Upper lobe of left lung (tissue), 6 donors: ENCODE measurements around the gene SAP30BP. TPM values are rescaled to one million over a fixed set of nuclear protein-coding genes. Genes with fewer than 3 reads are reported as not detected.

Experiments
- ATAC-seq, 2 donors: fragments of 200-7000 bp; cut with Tn5 transposase; one replicate each; pipeline ENCODE4 v1.9.1; 2022; ENCODE audit warnings: mild to moderate bottlenecking in 2 of 2, moderate library complexity in 2 of 2; ENCODE audit not compliant: low FRiP score in 2 of 2
- DNase-seq, 2 donors: peaks; one replicate each; pipeline ENCODE4 v3.0.0-alpha.2; 2019 to 2020
- H3K27ac ChIP-seq, 4 donors: fragments of 200-600 bp; sonication (generic); one replicate each; pipeline ENCODE4 v1.5.1; 2016 to 2019
- H3K27me3 ChIP-seq, 4 donors: fragments of 200-600 bp; sonication (generic); one replicate each; pipeline ENCODE4 v1.5.1; 2017 to 2019
- H3K36me3 ChIP-seq, 4 donors: fragments of 200-600 bp; sonication (generic); one replicate each; pipeline ENCODE4 v1.5.1; 2016 to 2019
- H3K4me1 ChIP-seq, 4 donors: fragments of 200-600 bp; sonication (generic); one replicate each; pipeline ENCODE4 v1.5.1; 2018 to 2019
- H3K4me3 ChIP-seq, 4 donors: fragments of 200-600 bp; sonication (generic); one replicate each; pipeline ENCODE4 v1.5.1; 2017 to 2019; ENCODE audit warnings: mild to moderate bottlenecking in 2 of 4, moderate library complexity in 1 of 4
- H3K9me3 ChIP-seq, 4 donors: fragments of 200-600 bp; sonication (generic); one replicate each; pipeline ENCODE4 v1.5.1; 2018 to 2019
- EP300 ChIP-seq, 4 donors: sonication (generic); formaldehyde crosslinking; IDR thresholded peaks; one replicate each; pipeline ENCODE4 v1.5.1; 2017; ENCODE audit warnings: antibody characterized with exemption in 4 of 4, control low read depth in 2 of 4
- POLR2A ChIP-seq, 4 donors: fragments of 450-650 bp; IDR thresholded peaks; one replicate each; pipeline ENCODE4 v1.5.1; 2016 to 2017; ENCODE audit warnings: antibody characterized with exemption in 4 of 4, mild to moderate bottlenecking in 2 of 4
- POLR2AphosphoS5 ChIP-seq, 2 donors: sonication (generic); formaldehyde crosslinking; IDR thresholded peaks; one replicate each; pipeline ENCODE4 v1.5.1; 2017; ENCODE audit warnings: antibody characterized with exemption in 2 of 2
- WGBS, 2 donors: methylation state at CpG; one replicate each; pipeline ENCODE4 v1.1.5; 2017 to 2018; 5-methylcytosine and 5-hydroxymethylcytosine counted together
- total RNA-seq, 6 donors: library from RNA; depleted of rRNA in 4 of 6; stranded (reverse); fragments of >200 nt in 4 of 6; gene quantifications; one replicate each; pipeline versions ENCODE4 v1.1.0 to v1.2.1, GENCODE V29; 2016 to 2021
- TF ChIP-seq, protein P1 (sequence below), 6 experiments: fragments of 450-650 bp in 4 of 6; fragments of 200-600 bp in 2 of 6; sonication (generic) in 2 of 6; IDR thresholded peaks; one replicate each; pipeline ENCODE4 v1.5.1; 2016 to 2019; ENCODE audit warnings: antibody characterized with exemption in 6 of 6
- donor health status: DM: no; HTN: no; CAD: no; lungs with moderate emphysema.
- donor health status: DM: no; HTN: yes; CAD: no; lungs with severe emphysema.

SAP30BP gene
- total RNA-seq, 6 donors from 2014 or later: 64.1 to 125 (median 80.8) TPM

DNA sequence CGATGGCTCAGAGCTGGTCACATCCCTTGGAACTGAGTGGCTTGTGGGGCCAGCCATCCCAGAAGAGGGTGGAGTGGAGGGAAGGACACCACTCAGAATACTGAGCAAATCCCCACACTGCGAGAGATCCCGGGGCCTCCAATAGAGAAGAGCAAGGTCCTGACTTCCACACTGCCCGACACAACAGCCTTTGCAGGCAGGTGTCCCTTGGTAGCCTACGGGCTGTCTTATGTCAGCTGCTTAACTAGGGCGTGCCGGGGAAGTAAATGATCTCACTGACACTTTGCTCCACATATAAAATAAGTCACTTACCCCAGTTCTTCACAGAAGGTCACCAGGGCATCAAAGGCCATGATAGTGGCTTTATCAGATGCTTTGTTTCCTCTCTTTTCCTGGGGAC, 16.3 kb upstream of the SAP30BP start:
- ATAC-seq (no peak), DNase-seq (no peak)
- peaks cover 11 to 48% (median 30%) of the 10 kb centered on the region in 4 donors for H3K36me3 ChIP-seq
- H3K4me1 ChIP-seq: peaks cover 5 to 14% (median 7%) of the 10 kb centered on the region in 4 donors
- 98 to 99% methylated on average over 5 to 7 of the region's 7 CpGs for WGBS, 2 donors
- H3K9me3 ChIP-seq: no peaks in the 10 kb centered on the region
- no peak overlapping the region for H3K27ac ChIP-seq
- TF ChIP-seq, protein P1, sequence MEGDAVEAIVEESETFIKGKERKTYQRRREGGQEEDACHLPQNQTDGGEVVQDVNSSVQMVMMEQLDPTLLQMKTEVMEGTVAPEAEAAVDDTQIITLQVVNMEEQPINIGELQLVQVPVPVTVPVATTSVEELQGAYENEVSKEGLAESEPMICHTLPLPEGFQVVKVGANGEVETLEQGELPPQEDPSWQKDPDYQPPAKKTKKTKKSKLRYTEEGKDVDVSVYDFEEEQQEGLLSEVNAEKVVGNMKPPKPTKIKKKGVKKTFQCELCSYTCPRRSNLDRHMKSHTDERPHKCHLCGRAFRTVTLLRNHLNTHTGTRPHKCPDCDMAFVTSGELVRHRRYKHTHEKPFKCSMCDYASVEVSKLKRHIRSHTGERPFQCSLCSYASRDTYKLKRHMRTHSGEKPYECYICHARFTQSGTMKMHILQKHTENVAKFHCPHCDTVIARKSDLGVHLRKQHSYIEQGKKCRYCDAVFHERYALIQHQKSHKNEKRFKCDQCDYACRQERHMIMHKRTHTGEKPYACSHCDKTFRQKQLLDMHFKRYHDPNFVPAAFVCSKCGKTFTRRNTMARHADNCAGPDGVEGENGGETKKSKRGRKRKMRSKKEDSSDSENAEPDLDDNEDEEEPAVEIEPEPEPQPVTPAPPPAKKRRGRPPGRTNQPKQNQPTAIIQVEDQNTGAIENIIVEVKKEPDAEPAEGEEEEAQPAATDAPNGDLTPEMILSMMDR (IDR thresholded peaks at IDR 0.05): no peak
- TF ChIP-seq POLR2AphosphoS5 (IDR thresholded peaks at IDR 0.05) (no peak), POLR2A (IDR thresholded peaks at IDR 0.05) (no peak), EP300 (IDR thresholded peaks at IDR 0.05) (no peak)
- no peak overlapping the region for H3K4me3 ChIP-seq
- no peaks in the 10 kb centered on the region for H3K27me3 ChIP-seq

DNA sequence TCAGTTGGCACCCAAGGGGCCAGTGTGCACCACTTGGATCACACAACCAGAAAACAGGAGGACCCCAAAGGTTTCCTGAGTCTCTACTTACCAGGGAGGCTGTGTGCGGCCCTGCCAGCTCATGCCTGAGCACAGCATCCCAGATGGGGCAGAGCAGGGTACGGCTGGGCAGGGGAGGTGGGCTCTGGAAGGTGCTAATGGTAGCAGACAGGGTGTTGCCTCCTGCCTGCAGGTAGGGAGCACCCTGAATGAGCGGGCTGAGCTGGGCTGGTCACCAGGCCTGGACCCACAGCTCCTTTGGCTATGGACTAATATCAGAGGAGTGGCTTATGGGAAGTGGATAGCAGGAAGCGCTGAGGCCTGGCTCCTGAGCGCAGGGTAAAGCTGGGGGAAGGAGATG, 14.8 kb upstream of the SAP30BP start:
- H3K27me3 ChIP-seq: no peaks in the 10 kb centered on the region
- 94 to 97% methylated on average over 5 of the region's 5 CpGs for WGBS, 2 donors
- no peak overlapping the region for H3K4me3 ChIP-seq
- TF ChIP-seq, protein P1 (IDR thresholded peaks at IDR 0.05): no peak
- TF ChIP-seq POLR2A (IDR thresholded peaks at IDR 0.05) (no peak), EP300 (IDR thresholded peaks at IDR 0.05) (no peak), POLR2AphosphoS5 (IDR thresholded peaks at IDR 0.05) (no peak)
- H3K27ac ChIP-seq: no peak overlapping the region
- peak in 1 of 2 donors; percentile 28 for DNase-seq
- no peaks in the 10 kb centered on the region for H3K9me3 ChIP-seq
- ATAC-seq: no peak
- peaks cover 11 to 59% (median 32%) of the 10 kb centered on the region in 4 donors for H3K36me3 ChIP-seq
- no peaks in the 10 kb centered on the region for H3K4me1 ChIP-seq

DNA sequence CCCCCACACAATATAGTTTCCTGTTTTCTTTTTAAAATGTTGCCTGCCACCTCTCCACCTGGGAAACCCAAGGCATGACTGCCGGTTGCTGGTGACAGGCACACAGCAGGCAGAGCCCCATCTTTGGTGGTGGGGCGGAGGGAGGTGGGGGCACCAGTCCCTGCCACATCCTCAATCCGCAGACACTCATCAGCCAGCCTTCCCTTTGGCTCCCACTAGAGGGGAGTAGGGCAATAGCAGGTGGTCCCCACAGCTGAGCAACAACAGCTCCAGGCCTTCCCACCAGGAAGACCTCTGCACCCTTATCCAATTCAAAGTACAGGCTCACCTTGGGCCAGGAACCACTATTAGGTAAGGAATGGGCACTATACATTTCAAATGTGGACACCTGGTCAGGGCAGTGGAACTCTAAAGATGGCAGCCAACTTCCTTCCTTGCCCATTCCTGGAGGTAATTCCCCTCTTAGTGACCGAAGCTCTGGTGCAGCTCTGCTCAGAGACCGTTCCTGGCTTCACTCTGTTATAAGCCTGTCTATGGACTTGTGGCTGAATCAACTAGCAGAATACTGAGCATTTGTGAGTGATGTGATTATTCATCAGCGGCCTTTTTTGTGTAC, 14.1 kb upstream of the SAP30BP start:
- H3K9me3 ChIP-seq: no peaks in the 10 kb centered on the region
- H3K27ac ChIP-seq: no peak overlapping the region
- H3K36me3 ChIP-seq: peaks cover 11 to 66% (median 32%) of the 10 kb centered on the region in 4 donors
- no peak for TF ChIP-seq EP300 (IDR thresholded peaks at IDR 0.05)
- TF ChIP-seq, protein P1 (IDR thresholded peaks at IDR 0.05): peak; percentile 30 to 69 (median 58)
- no peaks in the 10 kb centered on the region for H3K4me1 ChIP-seq
- ATAC-seq (no peak), DNase-seq (no peak)
- no peaks in the 10 kb centered on the region for H3K27me3 ChIP-seq
- no peak overlapping the region for H3K4me3 ChIP-seq
- 64 to 68% methylated on average over 6 of the region's 6 CpGs for WGBS, 2 donors

DNA sequence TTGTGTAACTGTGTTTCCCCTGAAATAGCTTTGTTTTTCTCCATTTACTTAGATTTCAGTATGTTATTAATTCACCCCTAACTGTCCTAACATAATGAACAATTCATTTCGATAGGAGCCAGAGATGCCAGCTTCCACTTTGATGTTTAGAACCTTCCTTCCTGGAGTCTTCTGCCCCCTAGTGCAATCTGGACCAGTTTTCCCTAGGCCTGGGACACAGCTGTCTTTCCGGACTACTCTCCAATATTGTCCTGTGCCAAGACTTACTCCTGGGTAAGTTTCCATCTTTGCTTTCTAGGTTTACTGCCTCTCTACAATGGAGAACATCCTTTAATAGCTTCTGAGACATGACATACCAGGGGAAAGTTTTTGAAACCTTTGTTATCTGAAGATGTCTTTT, 13.0 kb upstream of the SAP30BP start:
- Histone ChIP-seq H3K27me3 (no peaks in the 10 kb centered on the region), H3K4me3 (no peak overlapping the region), H3K27ac (no peak overlapping the region), H3K9me3 (no peaks in the 10 kb centered on the region), H3K4me1 (no peaks in the 10 kb centered on the region), H3K36me3 (peaks cover 11 to 61% (median 27%) of the 10 kb centered on the region in 4 donors)
- WGBS, 2 donors: 27 to 35% methylated on average over 2 of the region's 2 CpGs
- DNase-seq: no peak
- no peak for TF ChIP-seq EP300 (IDR thresholded peaks at IDR 0.05)
- TF ChIP-seq, protein P1 (IDR thresholded peaks at IDR 0.05): no peak
- TF ChIP-seq POLR2A (IDR thresholded peaks at IDR 0.05): no peak
- TF ChIP-seq POLR2AphosphoS5 (IDR thresholded peaks at IDR 0.05): no peak
- no peak for ATAC-seq

DNA sequence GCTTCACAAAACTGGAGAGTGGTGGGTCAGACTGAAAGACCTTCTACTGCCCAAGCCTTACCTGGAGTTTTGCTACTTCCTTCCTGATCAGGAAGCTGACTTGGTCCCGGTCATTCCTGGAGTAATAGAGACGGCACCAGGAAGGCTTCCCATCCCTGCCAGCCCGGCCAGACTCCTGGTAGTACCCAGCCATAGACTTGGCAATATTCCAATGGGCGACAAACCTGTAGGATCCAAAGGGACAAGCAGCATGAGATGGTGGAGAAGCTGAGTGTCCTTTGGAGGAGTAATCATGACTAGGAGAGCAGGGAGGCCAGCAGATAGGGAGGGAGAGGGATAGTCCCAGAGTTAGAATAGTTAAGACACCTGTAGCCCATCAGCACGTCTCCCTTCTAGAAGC, 8.9 kb upstream of the SAP30BP start:
- Histone ChIP-seq H3K4me3 (no peak overlapping the region), H3K4me1 (no peaks in the 10 kb centered on the region), H3K9me3 (no peaks in the 10 kb centered on the region), H3K27ac (no peak overlapping the region), H3K27me3 (no peaks in the 10 kb centered on the region), H3K36me3 (peaks cover 2 to 69% (median 38%) of the 10 kb centered on the region in 4 donors)
- DNase-seq (no peak), ATAC-seq (no peak)
- 80 to 85% methylated on average over 5 of the region's 5 CpGs for WGBS, 2 donors
- TF ChIP-seq, protein P1 (IDR thresholded peaks at IDR 0.05): no peak
- TF ChIP-seq EP300 (IDR thresholded peaks at IDR 0.05) (no peak), POLR2A (IDR thresholded peaks at IDR 0.05) (no peak)
